Skin epidermis (tissue), 12 donors: ENCODE results near the gene NET1.
A peak's percentile ranks its signal among the peaks of the same experiment; 100 is the strongest.
"Not testable (repeated sequence)": the region's sequence is repeated elsewhere in the genome, so short reads cannot be mapped to it uniquely, and the experiment has no call there.

ENCODE experiments used
- H3K27ac ChIP-seq, 21 experiments: fragments of 200-600 bp; sonication (generic) in 11 of 21; one replicate each; pipeline ENCODE4 v1.5.0; 2020; ENCODE audit warnings: mild to moderate bottlenecking in 3 of 21, inconsistent platforms in 2 of 21, moderate library complexity in 2 of 21
- H3K4me3 ChIP-seq, 7 experiments: fragments of 200-600 bp; sonication (generic) in 2 of 7; one replicate each; pipeline ENCODE4 v1.5.0; 2020; ENCODE audit warnings: inconsistent platforms in 2 of 7, mild to moderate bottlenecking in 2 of 7, moderate library complexity in 1 of 7

Gene NET1

GRCh38 chr10:5460468-5461202, 48.3 kb downstream of the NET1 start:
- Histone ChIP-seq H3K4me3 (no peak overlapping the region), H3K27ac (no peak overlapping the region)

- Histone ChIP-seq H3K27ac (no peak overlapping the region), H3K4me3 (no peak overlapping the region)
Measured at GRCh38 chr10:5461203-5461588, 48.8 kb downstream of the NET1 start.

GRCh38 chr10:5461914-5462840, 49.8 kb downstream of the NET1 start:
- no peak overlapping the region for H3K4me3 ChIP-seq
- peak overlapping the region in 3 of 21 experiments; percentile 2 to 34 (median 21) for H3K27ac ChIP-seq

- no peak overlapping the region for H3K4me3 ChIP-seq
- peak overlapping the region in 1 of 21 experiments; percentile 2 for H3K27ac ChIP-seq
Measured at GRCh38 chr10:5462841-5463293, 50.5 kb downstream of the NET1 start.

GRCh38 chr10:5464546-5464945, 52.2 kb downstream of the NET1 start:
- Histone ChIP-seq H3K4me3 (no peak overlapping the region), H3K27ac (peak overlapping the region in 1 of 21 experiments; percentile 14)

GRCh38 chr10:5465976-5466450, 53.7 kb downstream of the NET1 start:
- no peak overlapping the region for H3K4me3 ChIP-seq
- H3K27ac ChIP-seq: peak overlapping the region in 12 of 21 experiments; percentile 4 to 78 (median 48)

GRCh38 chr10:5466451-5467206, 54.3 kb downstream of the NET1 start:
- no peak overlapping the region for H3K4me3 ChIP-seq
- peak overlapping the region in 14 of 21 experiments; percentile 10 to 78 (median 52) for H3K27ac ChIP-seq

- Histone ChIP-seq H3K4me3 (no peak overlapping the region), H3K27ac (peak overlapping the region in 12 of 21 experiments; percentile 13 to 75 (median 53))
Measured at GRCh38 chr10:5467207-5467535, 54.8 kb downstream of the NET1 start.

GRCh38 chr10:5467634-5468255, 55.4 kb downstream of the NET1 start:
- H3K27ac ChIP-seq: peak overlapping the region in 5 of 21 experiments; percentile 65 to 75 (median 69)

GRCh38 chr10:5468262-5469106, 56.1 kb downstream of the NET1 start:
- peak overlapping the region in 4 of 21 experiments; percentile 65 to 75 (median 68) for H3K27ac ChIP-seq

More at GRCh38 chr10:5467634-5468255, 55.4 kb downstream of the NET1 start:
- no peak overlapping the region for H3K4me3 ChIP-seq

GRCh38 chr10:5469353-5470061, 57.1 kb downstream of the NET1 start:
- no peak overlapping the region for H3K4me3 ChIP-seq
- H3K27ac ChIP-seq: no peak overlapping the region

More at GRCh38 chr10:5468262-5469106, 56.1 kb downstream of the NET1 start:
- H3K4me3 ChIP-seq: no peak overlapping the region

- Histone ChIP-seq H3K27ac (no peak overlapping the region), H3K4me3 (no peak overlapping the region)
Measured at GRCh38 chr10:5470062-5470751, 57.9 kb downstream of the NET1 start.

GRCh38 chr10:5474642-5475041, 62.3 kb downstream of the NET1 start:
- not testable (repeated sequence) for H3K4me3 ChIP-seq, H3K27ac ChIP-seq

GRCh38 chr10:5475088-5475487, 62.7 kb downstream of the NET1 start:
- not testable (repeated sequence) for H3K4me3 ChIP-seq, H3K27ac ChIP-seq

- H3K27ac ChIP-seq, H3K4me3 ChIP-seq: not testable (repeated sequence)
Measured at GRCh38 chr10:5475974-5476807, 63.8 kb downstream of the NET1 start.

GRCh38 chr10:5476918-5477525, 64.7 kb downstream of the NET1 start:
- no peak overlapping the region for H3K4me3 ChIP-seq
- H3K27ac ChIP-seq: no peak overlapping the region
